Activated CD8-positive, alpha-beta memory T cell treated with anti-CD3 and anti-CD28 coated beads, Interleukin-2, amount 50 U/mL, for 48 hours (primary cell): ENCODE results near the gene APOL1.
"Not testable (repeated sequence)": the region's sequence is repeated elsewhere in the genome, so short reads cannot be mapped to it uniquely, and the experiment has no call there.

ENCODE experiments used
- DNase-seq: peaks from one replicate; pipeline ENCODE4 v3.0.0-alpha.2; 2020

The APOL1 gene

GRCh38 chr22:36274531-36274930, 21.6 kb downstream of the APOL1 start:
- no peak for DNase-seq

GRCh38 chr22:36277482-36278291, 24.8 kb downstream of the APOL1 start:
- DNase-seq, result peak; percentile 83

DNA sequence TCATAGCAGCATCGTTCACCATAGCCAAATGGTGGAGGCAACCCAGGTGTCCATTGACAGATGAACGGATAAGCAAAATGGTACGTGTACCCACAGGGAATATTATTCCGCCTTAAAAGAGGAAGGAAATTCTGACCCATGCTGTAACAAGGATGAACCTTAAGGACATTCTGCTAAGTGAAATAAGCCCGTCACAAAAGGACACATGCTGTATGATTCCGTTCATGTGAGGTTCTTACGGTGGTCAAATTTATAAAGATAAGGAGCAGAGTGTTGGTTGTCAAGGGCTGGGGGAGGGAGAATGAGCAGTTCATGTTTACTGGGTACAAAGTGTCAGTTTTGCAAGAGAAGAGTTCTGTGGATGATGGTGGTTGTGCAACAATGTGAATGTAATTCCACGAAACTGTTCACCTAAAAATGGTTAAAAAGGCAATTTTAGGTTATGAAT, 26.3 kb downstream of the APOL1 start:
- no peak for DNase-seq

DNA sequence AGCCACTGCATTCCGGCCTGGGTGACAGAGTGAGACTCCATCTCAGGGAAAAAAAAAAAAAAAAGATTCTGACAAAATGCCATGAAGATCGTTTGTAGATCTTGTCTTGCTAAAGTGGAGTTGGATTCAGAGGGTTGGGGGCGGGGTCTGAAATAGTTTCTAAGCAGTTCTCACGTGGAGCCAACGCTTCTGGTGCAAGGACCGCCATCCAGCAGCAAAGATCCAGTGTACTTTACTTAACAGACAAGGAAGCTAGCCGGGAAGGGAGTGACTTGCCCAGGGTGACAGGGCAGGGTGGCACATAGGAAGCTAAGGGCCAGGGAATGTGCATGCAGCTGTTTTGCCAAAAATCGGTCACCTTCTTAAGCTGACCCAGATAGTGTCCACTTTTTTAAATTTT, 27.4 kb downstream of the APOL1 start:
- DNase-seq, result no peak

DNA sequence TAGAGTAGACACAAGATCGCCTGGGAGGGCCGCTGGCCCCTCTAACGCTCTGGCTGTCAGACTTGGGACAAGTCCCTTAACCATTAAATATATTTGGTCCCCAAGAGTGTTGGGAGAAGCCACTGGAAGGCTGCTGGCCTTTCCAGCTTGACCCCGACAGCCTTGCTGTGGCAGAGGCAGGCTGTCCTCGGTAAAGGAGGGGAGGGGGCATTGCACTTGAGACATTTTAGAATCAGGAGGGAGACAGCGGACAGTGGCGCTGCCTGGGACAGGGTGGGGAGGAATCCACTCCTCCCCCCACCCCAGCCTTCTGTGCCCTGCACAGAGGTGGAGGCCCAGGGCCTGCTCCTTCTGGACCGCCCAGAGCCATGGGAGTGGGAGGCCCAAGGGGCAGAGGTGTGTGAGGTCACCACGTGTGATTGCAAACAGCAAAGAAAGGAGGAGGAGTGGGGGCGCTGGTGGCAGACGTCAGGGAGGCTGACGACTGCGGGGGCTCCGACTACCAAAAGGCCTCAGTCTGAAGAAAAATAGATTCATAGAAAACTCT, 28.9 kb downstream of the APOL1 start:
- no peak for DNase-seq

GRCh38 chr22:36282328-36282831, 29.4 kb downstream of the APOL1 start:
- DNase-seq, result no peak

DNA sequence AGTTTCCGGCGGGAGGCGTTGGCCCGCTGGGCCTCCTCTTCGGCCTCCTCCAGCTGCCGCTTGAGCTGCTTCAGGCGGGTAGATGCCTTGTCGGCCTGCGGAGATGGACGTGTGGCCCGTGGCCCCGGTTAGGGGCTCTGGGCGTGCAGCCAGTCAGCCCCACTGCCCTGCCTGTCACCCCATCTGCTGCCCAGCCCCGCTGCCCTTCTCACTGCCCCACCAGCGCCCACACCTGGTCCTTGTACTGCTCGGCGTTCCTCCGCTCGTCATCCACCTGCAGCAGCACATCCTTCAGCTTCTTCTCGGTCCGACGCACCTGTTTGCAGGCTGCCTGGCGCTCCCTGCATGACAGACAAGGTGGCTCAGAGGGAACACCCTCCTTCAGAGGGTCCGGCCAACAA, 31.2 kb downstream of the APOL1 start:
- no peak for DNase-seq

- no peak for DNase-seq
These were observed 32.1 kb downstream of the APOL1 start for GRCh38 chr22:36285017-36285416.

GRCh38 chr22:36285545-36285944, 32.6 kb downstream of the APOL1 start:
- no peak for DNase-seq

DNA sequence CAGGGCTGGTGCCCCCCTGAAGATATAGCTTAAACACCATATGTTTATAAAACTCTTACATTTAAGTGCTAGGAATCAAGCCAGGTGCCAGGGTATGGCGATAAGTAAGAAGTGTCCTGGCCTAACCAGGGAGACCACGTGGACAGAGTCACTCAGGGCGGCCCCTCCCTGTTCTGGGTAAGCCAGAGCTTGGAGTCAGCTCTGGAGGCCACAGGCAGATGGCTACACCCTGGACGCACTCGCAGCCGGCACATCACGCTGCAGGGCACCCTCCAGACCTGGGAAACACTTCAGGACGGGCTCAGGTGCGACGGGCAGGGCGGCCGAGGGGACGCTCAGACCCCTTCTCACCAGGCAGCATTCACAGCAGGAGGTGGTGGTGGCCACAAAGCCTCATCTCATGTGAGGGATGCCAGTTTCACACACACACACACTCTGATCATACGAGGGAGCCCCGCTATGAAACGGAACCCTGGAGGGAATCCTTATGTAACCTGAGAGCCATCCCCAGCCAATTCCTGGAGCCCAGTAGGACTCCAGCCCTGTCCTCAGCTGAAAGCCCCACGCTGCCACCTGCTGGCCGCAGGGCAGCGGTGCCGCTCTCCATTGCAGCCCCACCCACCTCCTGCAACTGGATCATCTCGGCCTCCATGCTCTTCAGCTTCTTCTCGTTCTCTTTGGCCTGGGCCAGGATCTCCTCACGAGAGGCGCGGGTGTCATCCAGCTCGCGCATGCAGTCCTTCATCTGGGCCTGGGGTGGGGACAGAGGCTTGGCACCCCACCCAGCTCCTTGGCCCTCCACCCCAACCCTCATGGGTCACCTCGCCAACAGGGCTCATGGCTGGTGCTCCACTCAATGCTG, 33.4 kb downstream of the APOL1 start:
- DNase-seq, result peak; percentile 91

DNA sequence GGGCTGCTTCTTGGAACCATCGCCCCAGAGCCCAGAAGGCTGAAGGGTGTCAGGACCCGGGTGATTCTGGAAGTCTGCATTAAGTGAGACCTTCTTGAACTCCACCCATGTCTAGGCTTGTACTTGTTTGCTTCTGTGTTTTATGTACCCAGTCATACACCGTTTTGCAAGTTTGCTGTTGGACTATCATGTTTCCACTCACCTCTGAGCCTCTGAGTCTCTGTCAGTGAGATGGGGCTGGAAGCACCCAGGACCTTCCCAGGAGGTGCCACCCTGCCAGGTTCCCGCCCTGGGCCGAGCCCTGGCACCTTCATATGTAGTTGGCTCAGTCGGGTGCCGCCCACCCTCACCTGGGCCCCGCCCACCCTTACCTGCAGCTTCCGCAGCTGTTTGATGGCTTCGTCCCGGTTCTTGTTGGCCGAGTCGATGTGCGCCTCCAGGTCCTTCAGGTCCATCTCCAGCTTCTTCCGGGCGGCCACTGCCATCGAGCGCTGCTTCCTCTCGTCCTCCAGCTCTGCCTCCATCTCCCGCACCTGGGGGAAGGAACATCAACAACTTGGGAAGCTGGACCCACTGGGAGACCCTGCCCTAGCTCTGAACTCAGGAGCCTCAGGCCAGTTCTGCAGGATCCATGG, 35.1 kb downstream of the APOL1 start:
- no peak for DNase-seq

DNA sequence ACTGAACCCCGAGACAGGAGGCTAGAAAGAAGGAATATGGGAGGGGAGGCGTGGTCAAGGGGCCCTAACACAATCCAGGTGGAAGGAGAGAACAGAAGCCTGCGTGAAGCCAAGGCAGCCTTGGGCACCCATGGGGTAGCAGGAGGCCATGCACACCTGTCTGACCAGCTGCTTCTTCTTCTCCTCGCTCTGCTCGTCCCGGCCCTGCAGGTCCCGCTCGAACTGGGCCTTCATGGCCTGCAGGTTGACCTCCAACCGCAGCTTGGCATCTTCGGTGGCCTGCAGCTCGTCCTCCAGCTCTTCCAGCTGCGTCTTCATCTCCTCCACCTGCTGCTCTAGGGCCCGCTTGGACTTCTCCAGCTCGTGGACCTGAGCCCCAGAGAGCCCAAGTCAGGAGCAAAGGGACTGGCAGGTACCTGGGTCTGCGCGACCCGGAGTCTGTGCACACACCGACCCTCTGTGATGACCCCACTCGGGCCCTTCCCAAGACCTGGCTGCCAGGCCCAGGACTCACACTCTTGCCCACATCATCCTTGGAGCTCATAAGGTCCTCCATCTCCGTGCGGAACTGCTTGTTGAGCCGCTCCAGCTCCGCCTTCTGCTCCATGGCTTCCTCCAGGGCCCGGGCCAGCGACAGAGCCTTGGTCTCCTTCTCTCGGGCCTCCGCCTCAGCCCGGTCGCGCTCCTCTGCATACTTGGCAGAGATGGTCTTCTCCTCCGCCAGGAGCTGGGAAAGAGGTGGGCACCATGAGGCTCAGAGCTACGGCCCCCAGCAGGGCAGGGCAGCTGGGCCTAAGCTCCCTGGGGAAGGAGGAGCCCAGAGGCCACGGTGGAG, 35.9 kb downstream of the APOL1 start:
- DNase-seq, result no peak

GRCh38 chr22:36289406-36289870, 36.5 kb downstream of the APOL1 start:
- DNase-seq, result no peak

DNA sequence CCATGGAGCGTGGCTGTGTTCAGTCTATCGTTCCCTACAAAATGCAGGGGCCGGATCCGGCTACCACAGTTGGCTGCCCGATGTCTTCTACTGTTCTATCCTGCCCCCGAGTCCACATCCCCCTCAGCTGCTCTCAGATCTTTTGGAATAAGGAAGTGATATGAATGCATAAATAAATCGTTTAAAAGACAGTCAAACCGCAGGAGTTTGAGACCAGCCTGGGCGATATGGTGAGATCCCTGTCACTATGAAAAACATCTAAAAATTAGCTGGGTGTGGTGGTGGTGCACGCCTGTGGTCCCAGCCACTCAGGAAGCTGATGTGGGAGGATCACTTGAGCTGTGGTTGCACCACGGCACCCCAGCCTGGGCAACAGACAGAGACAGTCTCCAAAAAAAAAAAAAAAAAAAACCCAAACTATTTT, 37.0 kb downstream of the APOL1 start:
- DNase-seq, result not testable (repeated sequence)

- not testable (repeated sequence) for DNase-seq
These were observed 37.6 kb downstream of the APOL1 start for GRCh38 chr22:36290391-36291075.

DNA sequence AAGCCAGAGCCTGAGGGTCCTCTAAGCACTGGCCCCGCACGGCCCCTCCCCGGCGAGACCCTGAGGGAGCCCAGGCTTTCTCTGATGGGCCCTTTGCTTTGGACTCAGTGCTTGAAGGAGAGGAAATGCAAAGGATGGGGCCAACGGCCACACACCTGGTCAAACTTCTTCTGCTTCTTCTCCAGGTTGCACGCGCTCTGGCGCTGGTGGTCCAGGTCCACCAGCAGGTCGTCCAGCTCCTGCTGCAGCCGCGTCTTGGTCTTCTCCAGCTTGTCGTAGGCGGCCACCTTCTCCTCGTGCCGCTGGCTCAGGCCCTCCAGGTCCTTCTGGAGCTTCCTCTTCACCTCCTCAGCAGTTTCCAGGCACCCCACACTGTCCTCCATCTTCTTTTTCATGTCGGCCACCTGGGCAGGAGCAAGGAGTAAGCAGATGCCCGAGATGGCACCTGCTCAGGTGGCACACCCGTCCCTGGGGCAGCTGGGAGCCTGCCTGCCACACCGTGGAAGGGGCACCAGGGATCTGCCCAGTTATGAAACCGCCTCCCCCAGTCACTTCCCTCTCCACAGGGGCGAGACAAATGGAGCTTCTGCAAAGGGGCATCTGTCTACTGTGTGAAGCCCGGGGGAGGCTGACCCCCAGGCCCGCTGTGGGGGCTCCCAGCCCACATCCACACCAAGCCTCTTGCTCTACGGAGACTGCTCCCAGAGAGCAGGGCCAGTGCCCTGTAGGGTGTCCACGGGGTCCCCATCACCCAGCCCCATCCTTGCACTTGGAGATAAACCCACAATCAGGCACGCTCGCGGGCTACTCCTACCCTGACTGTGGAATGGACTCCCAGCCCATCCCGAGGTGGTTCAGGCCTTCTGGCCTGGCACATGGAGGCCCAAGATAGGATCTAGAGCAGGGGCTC, 39.2 kb downstream of the APOL1 start:
- DNase-seq, result no peak

DNA sequence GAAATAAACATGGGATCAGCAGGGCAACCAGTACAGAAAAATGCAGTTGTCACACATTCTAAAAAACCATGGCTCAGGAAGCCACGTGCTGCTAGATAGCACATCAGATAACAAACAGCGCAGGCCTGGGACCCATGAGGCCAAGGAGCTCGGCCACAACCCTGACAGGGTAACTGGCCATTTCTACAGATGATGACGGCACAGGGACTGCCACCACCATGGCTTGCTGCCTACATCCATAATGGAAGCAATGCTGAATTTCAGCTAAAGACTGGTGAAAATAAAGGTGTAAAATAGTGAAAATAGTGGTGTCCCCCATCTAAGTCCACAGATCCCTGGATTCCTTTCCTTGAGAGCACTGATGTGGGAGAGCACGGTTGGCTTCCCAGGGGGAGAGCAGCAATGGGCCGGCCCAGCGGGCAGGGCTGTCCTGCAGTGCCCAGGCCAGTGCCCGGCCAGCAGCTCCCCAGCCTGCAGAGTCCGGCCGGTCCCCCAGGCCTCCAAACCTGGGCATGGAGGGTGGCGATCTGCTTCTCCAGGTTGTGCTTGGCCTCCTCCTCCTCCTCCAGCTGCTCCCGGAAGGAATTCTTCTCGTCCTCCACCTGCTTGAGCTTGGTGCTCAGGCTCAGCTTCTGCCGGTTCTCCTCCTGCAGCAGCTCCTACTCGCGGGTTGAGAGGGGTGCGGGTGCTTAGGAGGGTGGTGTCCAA, 40.0 kb downstream of the APOL1 start:
- DNase-seq, result no peak

DNA sequence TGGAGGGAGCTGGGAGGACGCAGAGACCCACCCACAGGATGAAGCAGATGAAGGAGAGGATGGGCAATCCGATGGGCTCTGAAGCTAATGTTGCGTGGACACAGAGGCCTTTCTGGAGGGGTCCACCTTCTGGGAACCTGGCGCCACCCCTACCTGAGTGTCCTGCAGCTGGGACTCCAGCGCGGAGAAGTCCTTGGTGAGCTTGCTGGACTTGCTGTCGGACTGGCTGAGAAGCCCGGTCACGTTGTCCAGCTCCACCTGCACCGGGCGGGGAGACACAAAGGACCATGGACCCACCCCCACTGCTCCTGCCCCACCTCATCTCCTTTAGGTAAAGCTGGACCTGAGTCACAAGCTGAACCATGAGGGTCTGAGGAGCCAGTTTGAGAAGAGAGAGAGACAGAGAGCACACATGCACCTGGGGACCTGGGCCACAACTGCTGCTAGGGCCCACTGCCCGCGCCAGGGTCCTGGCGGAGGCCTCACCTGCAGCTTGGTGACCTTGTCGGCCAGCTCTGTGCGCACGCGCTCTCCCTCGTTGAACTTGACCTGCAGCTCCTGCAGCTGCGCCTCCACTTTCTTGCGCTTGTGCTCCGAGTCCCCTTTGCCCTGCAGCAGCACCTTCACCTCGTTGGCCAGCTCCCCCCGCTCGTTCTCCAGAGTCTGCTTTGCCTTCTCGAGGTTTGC, 40.8 kb downstream of the APOL1 start:
- DNase-seq, result no peak

GRCh38 chr22:36294293-36294620, 41.3 kb downstream of the APOL1 start:
- DNase-seq, result no peak
